ENCODE results near the gene FGF7. TPM values are rescaled to one million over a fixed set of nuclear protein-coding genes. Genes with fewer than 3 reads are reported as not detected.

The FGF7 gene
- total and polyA plus RNA-seq, 2 experiments from 2014 or later: 0.03 to 0.08 TPM

GRCh38 chr15:49383266-49383665 is 39.8 kb upstream of the FGF7 start:
- H3K4me2 ChIP-seq: no peak overlapping the region
- H3K4me3 Mint-ChIP-seq: no peak overlapping the region
- peaks cover 21% of the 10 kb centered on the region for H3K4me1 Mint-ChIP-seq
- H3K27me3 Mint-ChIP-seq (ENCODE audit: insufficient read depth, low read depth, poor library complexity): peaks cover 1% of the 10 kb centered on the region
- peaks cover 3% of the 10 kb centered on the region; the same call in 1 of the 2 replicates for H3K9me2 ChIP-seq (ENCODE audit: insufficient read depth)
- peaks cover 19% of the 10 kb centered on the region for H3K4me1 ChIP-seq (ENCODE audit: insufficient read depth)
- no peak overlapping the region for H2AFZ ChIP-seq
- no peaks in the 10 kb centered on the region for H3K9me3 Mint-ChIP-seq
- no peaks in the 10 kb centered on the region for H3K36me3 Mint-ChIP-seq (ENCODE audit: low read depth)
- H3K79me2 ChIP-seq (replicated peaks; ENCODE audit: insufficient read depth): no peaks in the 10 kb centered on the region
- TF ChIP-seq JUNB (IDR thresholded peaks at IDR 0.05; ENCODE audit: unreplicated experiment) (no peak), POLR2AphosphoS5 (IDR thresholded peaks at IDR 0.05; ENCODE audit: low read depth) (no peak), EZH2 (IDR thresholded peaks at IDR 0.05; ENCODE audit: low read depth, unreplicated experiment) (no peak), CREB1 (CRISPR knock-in tag; IDR thresholded peaks at IDR 0.05; ENCODE audit: low read depth) (no peak), REST (IDR thresholded peaks at IDR 0.05; ENCODE audit: unreplicated experiment) (no peak), EZH2phosphoT487 (IDR thresholded peaks at IDR 0.05; ENCODE audit: unreplicated experiment) (no peak), ETS1 (IDR thresholded peaks at IDR 0.05) (no peak), ZNF331 (CRISPR knock-in tag; IDR thresholded peaks at IDR 0.05; ENCODE audit: low read depth) (no peak), NANOG (IDR thresholded peaks at IDR 0.05; ENCODE audit: borderline replicate concordance) (no peak), ZNF114 (CRISPR knock-in tag; IDR thresholded peaks at IDR 0.05) (no peak), STAT1 (IDR thresholded peaks at IDR 0.05; ENCODE audit: unreplicated experiment) (no peak), ZNF462 (CRISPR knock-in tag; IDR thresholded peaks at IDR 0.05) (no peak), CTCF (conservative IDR thresholded peaks at IDR 0.05; ENCODE audit: low read depth in 2 of 2) (no peak)
- no peaks in the 10 kb centered on the region for H3K36me3 ChIP-seq (ENCODE audit: insufficient read depth)
- no peaks in the 10 kb centered on the region for H3F3A ChIP-seq (replicated peaks; ENCODE audit: low read depth)
- no peak overlapping the region for H3K27ac Mint-ChIP-seq
- DNase-seq (ENCODE audit: low spot score): no peak
- no peak for ATAC-seq
- H4K20me1 ChIP-seq (replicated peaks; ENCODE audit: insufficient read depth): no peaks in the 10 kb centered on the region
- H3K4me3 ChIP-seq: no peak overlapping the region
- H3K27ac ChIP-seq (ENCODE audit: low read depth): no peak overlapping the region
- H3K27me3 ChIP-seq (ENCODE audit: insufficient read depth): no peaks in the 10 kb centered on the region
